ELF-1 (cell line): ENCODE results near the gene CIB2.

Experiments used
- DNase-seq: peaks from one replicate; pipeline ENCODE4 v3.0.0-alpha.2; 2016; ENCODE audit warnings: low read depth, low spot score

CIB2 gene

DNA sequence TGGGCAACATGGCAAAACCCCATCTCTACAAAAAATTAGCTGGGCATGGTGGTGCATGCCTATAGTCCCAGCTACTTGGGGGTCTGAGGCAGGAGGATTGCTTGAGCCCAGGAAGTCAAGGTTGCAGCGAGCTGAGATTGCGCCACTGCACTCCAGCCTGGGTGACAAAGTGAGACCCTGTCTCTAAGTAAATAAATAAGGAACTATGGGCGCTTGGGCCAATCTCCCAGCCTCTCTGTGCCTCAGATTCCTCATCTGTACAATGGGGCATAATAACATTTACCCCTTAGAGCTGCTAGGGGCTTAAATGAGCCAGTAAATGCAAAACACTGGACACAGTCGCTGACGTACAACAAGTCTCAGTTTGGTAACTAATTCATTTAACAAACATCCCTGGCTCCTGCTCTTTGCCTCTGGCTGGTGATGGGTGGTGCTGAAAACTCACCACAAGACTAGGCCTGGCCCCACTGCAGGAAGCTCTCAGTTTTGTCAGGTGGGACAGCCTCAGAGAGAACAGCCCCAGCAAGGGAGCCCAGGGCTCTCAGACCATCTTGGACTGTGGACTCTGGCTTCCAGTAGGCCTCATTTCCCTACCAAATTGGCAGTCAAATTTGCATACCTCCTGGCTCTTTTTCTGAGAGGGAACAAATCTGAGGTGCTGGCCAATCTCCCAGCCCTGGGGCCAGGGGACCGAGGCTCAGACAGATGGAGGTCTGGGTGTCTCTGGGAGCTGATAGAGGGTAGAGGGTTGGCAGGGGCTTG, 47.4 kb downstream of the CIB2 start:
- DNase-seq, result no peak

DNA sequence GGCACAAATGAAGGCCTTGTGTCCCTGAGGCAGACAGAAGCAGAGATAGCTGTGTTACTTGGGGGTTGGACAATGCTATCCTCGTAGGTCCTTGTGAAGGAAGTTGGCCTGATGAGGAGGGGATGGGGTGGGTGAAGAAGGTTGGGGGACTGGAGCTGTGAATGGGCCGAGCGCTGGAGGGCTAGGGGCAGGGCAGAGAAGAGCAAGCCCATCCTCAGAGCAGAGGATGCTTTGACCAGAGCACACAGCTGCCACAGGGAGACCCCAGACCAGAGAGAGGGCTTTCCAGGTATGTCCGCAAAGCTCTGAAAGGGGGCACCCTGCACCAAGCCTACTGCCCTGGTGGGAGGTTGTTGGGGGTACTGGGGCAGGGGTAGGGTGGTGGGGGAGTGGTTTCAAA, 48.1 kb downstream of the CIB2 start:
- no peak for DNase-seq

DNA sequence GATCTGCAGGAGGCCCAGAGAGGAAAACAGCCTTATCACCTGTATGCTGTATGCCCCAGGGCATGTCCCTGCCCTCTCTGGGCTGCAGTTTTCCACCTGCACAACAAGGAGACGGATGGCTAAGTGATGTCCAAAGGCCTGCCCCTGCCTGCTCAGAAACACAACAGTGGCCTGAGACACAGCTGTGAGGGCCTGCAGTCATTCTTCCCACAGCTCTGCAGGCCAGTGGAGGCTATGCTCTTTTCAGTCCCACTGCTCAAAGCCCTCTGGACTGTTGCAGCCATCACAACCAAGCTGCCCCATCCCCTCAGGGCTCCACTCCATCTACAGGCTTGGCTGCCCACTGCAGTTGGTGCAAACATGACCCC, 48.5 kb downstream of the CIB2 start:
- peak; percentile 55 for DNase-seq

DNA sequence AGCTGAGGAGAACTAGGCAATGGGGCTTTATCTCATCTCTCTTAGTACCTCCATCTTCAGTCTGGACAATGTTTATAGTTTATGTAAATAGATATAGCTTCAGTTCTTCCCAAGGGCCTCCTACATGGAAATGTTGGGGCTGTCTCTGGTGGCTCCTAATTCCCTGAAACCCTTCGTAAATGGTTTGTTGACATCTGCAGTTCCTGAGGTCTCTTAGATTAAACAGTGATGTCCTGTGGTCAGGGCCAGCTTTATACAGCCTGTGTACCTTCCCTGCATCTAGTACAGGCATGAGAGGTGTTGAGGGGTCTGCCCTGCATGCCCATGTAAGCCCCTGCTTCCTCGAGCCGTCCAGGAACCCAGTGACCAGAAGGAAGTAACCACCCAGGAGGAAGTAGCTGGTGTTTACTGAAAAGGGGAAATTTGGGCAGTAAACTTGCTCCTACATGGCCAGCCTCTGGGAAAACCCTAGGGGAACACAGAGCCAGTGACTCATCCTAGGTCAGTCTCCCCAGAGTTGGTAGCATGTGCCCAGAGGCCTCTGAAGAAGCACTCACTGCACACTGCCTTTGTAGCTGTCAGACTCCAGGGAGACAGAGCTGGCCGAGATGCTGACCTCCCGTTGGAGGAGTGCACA, 49.0 kb downstream of the CIB2 start:
- DNase-seq, result no peak

DNA sequence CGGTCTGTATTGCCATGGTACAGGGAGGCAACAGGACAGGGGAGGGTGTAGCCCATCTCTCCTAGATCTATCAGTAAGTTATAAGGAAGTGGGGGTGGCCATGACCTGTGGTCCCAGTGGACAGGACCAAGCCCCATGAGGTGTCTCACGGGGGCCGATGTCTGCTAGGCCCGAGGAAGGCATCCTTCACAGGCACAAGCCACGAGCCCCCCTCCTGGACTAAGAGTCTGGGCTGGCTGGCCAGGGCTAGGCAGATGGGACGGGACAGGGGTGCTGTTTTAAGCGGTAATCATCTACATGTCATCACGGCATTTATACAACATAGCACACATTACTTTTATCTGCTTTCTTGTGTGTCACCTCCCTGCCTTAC, 51.2 kb downstream of the CIB2 start:
- DNase-seq, result no peak

DNA sequence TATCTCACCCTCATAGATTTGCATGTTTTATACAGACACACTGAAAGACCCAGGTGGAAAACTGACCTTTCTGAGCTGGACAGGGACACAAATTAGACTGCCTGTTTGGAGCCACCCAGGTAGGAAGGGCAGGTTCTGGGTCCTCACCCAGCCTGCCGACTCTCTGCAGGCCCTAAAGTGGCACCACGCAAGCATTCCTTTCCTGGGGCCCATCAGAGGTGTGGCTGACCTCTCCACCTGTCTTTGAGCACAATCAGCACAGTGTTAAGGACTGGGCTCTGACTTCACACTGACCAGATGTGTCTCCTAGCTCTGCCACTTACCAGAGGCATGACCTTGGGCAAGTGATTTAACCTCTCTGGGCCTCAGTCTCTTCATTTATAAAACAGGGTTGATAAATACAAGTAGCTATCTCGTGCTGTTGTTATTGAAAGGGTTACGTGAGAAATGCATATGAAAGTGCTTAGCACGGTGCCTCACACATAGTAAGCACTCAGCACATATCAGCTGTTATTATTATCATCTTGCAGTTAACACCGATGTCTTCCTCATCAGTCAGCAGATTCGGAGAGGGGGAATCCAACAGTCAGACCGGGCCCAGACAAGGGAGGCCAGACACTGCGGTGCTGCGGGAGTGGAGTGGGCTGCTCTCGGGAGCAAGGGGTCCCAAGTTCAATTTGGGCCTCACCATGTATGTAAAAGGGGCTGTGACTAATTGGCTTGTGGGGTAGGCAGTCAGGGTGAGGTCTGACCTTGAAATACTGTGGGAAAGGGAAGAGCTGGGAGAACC, 51.8 kb downstream of the CIB2 start:
- no peak for DNase-seq

DNA sequence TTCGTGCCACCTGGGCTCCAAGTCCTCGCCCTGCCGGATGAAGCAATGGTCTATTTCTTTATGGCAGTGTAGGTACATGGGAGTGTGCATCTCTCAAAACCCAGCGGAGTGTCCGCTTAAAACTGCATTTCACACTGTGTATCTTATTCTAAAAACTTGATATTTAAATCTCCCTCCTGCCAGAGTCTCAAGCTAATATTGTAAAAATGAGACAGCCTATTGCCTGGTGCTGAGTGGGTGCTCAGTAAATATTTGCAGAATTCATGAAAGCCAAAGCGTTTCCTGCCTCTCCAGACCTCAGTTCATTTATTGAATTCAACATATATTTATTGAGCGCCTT, 53.4 kb downstream of the CIB2 start:
- DNase-seq, result no peak

DNA sequence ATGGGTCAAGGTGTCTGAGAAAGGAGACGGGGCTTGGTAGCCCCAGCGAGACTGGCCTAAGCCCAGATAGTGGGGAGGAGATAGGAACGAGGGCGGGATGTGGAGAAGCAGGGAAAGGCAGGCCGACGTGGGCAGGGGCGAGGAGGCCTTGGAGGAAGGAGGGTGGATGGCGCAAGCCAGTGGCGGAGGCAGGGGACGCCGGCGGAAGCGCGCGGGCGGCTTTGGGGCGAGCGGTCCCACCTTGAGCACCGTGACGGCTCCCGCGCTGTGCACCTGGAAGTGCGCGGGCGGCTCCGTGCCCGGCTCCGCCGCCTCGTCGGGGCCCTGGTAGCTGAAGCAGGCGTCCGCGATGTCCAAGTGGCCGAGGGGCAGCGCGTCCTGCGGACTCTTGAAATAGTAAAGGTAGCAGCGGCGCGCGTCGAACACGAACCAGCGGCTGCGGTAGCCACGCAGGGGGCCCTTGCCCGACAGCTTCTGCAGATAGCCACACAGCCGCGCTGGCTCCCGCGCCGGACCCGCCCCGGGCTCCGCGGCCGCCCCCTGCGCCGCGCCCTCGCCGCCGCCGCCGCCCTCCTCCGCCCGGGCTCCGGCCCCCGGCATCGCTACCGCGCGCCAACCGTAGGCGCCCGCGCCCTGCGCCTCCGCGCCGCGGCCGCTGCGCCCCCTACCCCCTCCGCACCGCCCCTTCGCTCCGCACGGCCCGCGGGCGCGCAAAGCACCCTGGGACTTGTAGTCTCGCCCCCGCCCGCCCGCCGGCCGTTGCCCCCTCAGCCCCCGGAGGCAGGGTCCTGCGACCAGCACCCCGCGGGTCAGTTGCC, 54.0 kb downstream of the CIB2 start, which contains the start of gene TBC1D2B:
Gene TBC1D2B (minus strand): TSS at position 659 of the 818 bp plus-strand sequence. CDS start 59 bp downstream, at position 600.
- DNase-seq, result peak; percentile 62

DNA sequence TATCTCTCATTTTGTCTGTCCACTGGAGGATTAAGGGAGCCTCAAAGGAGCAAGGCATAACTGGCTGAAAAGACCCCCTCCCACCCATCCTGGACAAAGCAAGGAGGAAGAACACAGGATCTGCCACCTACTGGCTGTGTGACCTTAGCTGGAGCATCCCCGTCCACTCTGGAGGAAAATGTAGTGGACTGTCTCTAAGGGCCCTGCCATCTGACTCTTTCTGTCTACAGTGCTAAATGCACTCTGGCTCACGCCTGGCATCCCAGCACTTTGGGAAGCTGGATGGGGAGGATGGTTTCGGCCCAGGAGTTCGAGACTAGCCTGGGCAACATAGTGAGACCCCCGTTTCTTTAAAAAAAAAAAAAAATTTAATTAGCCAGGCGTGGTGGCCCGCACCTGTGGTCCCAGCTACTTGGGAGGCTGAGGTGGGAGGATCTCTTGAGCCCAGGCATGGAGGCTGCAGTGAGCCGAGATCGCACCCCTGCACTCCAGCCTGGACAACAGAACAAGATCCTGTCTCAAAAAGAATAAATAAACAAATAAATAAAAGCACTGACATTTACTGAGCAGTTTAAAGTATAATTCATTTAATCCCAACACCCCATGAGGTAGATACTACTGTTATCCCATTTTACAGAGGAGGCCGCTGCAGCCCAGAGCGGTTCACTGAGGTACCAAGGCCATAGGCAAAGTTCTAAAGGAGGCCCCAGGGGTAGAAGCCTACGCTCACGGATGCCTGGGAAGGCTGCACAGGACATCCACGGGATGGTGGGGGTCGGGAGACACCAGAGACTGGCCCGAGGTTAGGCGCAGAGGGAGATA, 54.8 kb downstream of the CIB2 start:
- DNase-seq, result no peak

DNA sequence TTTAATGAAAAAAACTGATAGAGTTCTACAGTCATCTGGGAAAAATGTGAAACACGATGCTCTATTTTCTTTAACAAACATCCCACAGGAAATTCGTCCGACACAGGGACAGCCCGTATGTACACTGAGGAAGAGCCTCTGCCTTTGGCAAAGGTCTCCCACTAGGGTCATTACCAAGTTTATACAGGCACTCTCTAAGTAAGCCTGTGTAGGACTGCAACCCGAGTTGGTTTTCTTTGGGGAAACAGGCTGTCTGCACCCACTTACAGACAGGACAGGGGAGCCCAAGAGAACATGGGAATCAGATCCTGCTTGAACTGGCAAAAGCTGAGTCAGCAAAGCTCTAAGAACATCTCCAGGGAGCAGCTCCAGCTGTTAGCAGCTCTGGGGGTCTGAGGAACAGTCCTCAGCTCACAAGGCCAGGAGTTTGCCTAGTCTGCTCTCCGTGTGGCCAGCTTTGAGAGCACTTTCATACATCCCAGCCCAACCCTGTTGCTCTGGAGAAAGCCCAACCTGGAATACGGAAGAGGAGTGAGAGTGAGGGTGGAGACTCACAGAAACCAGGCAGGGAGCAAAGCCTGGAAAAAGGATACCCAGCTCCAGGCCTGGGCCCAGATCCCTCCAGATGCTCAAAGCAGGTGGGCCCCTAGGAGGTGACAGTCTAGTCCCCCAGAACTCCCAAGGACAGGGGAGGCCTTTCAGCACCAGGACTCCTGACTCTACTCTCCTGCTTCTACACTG, 55.6 kb downstream of the CIB2 start:
- DNase-seq, result peak; percentile 96

DNA sequence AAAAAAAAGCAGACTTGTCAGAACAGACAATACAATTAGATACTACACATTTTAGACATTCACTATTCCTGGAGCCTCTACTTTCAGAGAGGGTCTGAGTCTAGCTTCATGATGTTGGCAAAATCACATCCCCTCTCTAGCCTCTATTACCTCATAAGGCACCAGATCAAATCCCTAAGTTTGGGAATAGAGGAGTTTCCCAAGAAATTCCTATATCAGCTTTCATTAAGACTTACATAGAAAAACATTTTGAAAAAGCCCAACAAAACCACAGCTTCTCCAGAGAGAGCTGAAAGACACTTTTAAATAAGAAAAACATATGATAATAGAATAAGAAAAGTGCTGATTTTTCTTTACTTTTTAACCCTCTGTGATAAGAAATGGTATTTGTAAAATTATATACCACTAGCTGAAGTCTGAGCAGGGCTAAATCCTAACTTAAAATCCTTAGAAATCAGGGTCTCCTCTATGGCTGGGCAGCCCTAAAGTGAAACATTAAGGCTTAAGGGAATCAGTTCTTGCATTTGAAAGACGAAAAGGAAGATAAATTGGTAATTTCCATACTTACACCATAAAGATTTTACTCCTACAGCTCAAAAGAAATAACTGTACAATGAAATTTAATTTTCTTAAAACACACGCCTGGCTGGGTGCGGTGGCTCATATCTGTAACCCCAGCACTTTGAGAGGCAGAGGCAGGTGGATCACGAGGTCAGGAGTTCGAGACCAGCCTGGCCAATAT, 58.0 kb downstream of the CIB2 start:
- DNase-seq, result no peak

DNA sequence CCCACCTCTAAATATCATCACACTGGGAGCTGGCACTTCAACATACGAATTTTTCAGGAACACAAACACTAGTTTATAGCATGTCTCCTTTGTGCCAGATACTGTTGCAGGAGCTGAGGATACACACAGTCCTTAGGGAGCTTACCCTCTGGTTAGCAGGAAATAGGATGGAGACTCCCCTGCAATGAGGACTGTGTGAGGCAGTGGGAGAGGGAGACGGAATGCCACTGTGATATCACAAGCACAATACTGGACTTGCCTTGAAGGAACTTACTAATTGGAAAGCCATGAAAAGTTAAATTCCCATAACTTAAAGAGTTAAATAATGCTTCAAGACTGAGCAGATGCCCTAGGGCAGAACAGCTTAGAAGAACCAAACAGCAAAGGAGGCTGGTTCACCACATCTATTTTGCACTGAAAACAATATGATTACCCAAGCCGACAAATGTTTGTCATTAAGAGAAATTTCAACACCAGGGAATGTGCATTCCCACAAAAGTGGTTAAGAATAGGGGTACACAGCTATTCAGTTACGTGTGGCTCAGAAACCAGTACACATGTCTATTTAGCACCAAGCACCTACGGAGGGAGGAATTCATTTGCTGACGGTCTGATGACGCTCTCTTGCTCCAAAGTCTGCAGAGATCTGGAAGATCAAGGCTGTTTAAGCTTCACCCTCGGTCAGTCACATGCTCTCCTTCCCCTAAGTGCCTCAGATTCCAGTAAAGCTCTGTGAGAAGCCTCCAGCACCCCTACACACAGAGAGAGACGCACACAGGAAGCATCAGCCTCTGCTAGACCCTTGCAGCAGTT, 59.0 kb downstream of the CIB2 start:
- no peak for DNase-seq

DNA sequence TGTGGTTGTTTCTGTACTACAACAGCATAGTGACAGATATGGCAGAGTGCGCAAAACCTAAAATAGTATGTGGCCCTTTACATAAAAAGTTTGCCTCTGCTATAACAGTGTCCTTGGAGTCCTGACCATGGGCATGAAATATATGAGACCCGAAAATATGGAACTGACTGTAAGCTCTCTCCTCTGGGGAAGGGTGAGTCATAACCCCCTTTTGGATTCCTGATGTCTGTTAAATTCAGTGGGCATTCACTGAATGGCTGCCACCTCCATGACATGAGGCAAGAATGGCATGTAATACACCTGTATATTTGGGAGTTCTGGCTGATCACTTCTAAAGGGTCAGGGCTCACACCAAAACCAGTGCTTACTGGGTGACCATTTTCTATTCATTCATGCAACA, 59.9 kb downstream of the CIB2 start:
- DNase-seq, result no peak

DNA sequence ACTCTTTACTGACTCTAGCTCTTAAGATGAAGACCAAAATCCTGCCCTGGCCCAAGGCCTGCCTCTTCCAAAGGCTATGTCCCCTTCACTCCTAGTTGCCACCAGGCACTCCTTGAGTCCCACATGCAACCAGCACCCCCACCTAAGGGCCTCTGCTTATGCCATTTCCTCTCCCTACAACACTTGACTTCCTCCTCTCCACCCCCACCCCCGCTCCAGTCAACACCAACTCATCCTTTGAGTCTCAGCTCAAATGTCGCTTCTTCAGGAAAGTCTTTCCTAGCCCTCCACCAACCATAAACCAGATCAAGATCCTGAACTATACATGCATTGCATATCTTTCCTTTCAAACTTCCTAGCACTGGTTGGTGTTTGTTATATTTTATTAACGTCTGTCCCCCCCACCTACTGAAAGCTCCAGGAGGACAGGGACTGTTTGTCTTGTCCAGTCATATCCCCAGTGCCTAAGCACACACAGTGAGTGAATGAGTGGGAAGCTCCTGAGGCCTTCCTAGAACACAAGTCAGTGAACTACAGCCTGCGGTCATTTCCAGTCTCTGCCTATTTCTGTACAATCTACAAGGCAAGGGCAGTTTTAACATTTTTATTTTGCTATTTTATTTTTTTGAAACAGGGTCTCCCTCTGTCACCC, 61.1 kb downstream of the CIB2 start:
- DNase-seq, result no peak

DNA sequence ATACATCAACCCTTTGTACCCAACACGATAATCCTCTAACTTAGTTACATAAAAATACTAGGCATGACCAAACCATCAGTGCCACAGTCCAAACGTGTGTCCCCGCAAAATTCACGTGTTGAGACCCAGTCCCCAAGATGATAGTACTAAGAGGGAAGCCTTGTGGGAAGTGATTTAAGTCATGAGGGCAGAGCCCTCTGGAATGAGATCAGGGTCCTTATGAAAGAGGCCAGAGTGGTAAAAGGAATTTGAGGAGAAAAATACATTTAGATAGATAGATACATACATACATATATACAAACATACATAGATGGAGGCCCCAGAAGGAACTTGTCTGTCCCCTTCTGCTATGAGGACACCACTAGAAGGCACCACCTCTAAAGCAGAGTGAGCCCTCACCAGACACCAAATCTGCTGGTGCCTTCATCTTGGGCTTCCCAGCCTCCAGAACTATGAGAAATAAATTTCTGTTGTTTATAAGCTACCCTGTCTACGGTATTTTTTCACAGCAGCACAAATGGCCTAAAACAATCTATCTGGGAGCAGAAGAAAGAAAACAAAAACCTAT, 61.7 kb downstream of the CIB2 start:
- no peak for DNase-seq

DNA sequence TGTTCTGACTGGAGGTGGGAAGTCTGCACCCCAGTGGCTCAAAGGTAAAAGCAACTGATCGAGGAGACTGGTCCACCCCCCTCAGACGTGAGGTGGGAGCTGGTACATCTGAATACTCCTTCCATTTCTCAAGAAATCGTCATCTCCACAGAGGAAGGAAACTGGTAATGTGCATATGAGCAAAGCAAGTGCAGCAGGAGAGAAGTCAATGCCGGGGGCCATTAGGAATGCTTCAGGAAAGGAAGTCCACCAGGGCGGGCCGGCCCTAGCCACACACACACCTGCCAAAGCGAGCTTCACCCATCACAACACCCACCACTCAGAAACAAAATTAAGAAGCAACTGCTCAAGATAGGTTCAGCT, 62.2 kb downstream of the CIB2 start:
- no peak for DNase-seq

DNA sequence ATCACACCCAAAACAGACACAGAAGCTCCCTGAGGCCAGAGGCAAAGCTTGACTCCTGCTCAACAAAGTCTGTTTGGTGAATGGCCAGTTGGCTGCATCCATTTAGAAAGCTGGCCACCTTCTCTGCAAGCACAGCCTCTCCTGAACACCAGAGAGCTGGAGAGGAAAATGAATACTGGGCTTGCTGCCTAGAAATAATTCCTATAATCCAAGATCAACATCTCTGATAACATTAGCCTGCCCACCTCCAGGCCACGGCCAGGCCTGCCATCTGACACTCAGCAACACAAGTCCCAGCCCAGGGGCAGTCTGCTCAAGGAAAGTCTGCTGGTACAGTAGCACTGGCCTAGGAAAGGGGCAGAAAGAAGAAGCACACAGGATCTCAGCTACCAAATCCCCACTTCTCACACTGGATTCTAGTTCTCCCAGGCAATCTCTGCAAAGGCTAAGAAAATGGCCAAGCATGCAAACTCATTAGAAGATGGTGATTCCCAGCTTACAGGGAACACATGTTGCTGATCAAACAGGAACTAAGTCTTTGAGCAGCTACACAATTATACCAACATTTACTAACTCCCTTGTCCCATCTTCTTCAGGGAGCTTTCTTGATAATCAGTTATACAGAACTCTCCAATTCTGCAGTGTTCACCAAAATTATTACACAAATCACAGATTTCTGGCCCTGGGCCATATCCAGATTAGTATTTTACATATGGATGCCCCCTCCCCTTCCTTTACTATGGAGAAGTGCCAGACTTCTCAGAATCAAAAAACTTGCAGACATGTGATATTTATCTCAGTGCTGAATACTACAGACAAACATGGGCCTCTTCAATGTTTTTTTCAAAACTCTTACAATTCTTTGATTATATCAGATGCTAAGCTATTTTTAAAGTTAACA, 63.7 kb downstream of the CIB2 start:
- peak; percentile 62 for DNase-seq
